ENCODE data around the gene MEN1.

GRCh38 chr11:64836448-64837072 is 26.2 kb upstream of the MEN1 start:
- no peak for TF ChIP-seq CTCF (IDR thresholded peaks at IDR 0.05)
- TF ChIP-seq POLR2A (IDR thresholded peaks at IDR 0.05) = no peak
